Measurements from ENCODE around the gene NKIRAS1.

DNA sequence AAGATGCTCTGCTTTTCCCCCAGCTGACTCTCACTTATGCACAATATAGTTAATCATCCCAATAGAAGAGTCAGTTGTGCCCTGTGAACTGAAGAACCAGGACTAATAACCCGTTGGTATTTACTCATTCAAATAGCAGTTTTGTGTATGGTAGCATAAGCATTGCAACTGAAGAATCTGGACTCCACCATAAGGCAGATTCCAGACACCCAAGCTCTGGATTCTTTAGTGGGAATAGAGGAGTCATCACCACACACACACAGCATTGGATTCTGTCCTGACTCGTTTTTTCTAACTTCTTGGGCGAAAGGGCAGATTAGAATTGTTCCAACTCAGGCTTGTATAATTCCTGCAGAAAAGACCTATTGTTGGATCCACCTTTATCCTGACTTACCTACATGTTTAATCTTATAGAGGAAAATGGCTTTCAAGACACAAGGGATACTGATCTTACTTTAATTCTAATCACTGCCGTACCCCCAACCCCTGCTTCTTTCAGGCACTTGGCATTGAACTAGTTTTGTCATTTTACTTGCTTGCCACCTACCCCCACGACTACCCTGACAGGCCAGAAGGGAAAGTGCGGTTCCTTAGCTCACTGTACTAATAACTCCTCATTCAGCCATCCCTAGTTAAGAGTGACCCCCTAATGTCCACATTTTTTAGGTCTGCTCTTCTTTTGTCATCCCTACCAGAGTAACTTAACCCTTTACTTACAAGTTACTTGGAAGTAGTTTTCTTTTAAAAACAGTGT lies 42.3 kb downstream of the NKIRAS1 start:
- TF ChIP-seq EZH2phosphoT487 (IDR thresholded peaks at IDR 0.05; ENCODE audit: unreplicated experiment) (no peak), CREB1 (CRISPR knock-in tag; IDR thresholded peaks at IDR 0.05; ENCODE audit: low read depth) (no peak), JUNB (IDR thresholded peaks at IDR 0.05; ENCODE audit: unreplicated experiment) (no peak)
- TF ChIP-seq, protein P1, sequence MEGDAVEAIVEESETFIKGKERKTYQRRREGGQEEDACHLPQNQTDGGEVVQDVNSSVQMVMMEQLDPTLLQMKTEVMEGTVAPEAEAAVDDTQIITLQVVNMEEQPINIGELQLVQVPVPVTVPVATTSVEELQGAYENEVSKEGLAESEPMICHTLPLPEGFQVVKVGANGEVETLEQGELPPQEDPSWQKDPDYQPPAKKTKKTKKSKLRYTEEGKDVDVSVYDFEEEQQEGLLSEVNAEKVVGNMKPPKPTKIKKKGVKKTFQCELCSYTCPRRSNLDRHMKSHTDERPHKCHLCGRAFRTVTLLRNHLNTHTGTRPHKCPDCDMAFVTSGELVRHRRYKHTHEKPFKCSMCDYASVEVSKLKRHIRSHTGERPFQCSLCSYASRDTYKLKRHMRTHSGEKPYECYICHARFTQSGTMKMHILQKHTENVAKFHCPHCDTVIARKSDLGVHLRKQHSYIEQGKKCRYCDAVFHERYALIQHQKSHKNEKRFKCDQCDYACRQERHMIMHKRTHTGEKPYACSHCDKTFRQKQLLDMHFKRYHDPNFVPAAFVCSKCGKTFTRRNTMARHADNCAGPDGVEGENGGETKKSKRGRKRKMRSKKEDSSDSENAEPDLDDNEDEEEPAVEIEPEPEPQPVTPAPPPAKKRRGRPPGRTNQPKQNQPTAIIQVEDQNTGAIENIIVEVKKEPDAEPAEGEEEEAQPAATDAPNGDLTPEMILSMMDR (conservative IDR thresholded peaks at IDR 0.05; ENCODE audit: low read depth in 2 of 2) = no peak

Data from GM23338 (cell line).